ENCODE measurements around the gene CNTNAP5. TPM values are rescaled to one million over a fixed set of nuclear protein-coding genes. Genes with fewer than 3 reads are reported as not detected.

CNTNAP5 gene
- total RNA-seq, 1 experiment from 2014 or later: 0.78 TPM

DNA sequence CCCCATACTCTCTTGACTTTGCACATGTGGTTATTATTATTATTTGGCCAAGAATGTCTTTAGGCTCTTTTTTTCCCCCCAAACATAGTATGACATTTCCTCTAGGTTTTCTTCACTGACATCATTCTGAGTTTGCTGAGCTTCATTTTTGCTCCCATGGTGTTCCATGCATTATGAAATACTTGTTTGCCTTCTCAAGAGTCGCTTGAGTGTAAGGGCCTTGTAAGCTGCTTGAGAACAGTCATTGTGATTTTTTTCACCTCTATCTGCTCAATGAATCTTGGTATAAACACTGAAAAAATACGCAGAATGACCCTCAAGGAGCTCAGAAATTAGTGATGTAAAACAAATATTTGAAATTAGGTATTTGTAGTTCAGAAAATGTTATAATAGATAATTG is 688.9 kb downstream of the CNTNAP5 start:
- no peak overlapping the region for H3K27ac ChIP-seq (ENCODE audit: low read length)
- no peaks in the 10 kb centered on the region for H3K4me1 ChIP-seq (ENCODE audit: low read length)
- no peaks in the 10 kb centered on the region for H3K9me2 ChIP-seq (replicated peaks; ENCODE audit: insufficient read depth, low read length)
- no peak for DNase-seq
- H3K27me3 ChIP-seq (ENCODE audit: low read length): 0 out of 2 replicates have a peak, but pooled peaks cover 2% of the 10 kb centered on the region
- no peak overlapping the region for H3K9ac ChIP-seq (ENCODE audit: low read length)
- H3K4me2 ChIP-seq (ENCODE audit: low read depth, low read length, poor library complexity, severe bottlenecking): no peak overlapping the region
- H3K9me3 ChIP-seq (ENCODE audit: low read length): no peaks in the 10 kb centered on the region
- H2AFZ ChIP-seq (ENCODE audit: low read length): no peak overlapping the region
- H3K4me3 ChIP-seq (ENCODE audit: low read length): no peak overlapping the region
- no peaks in the 10 kb centered on the region for H3K36me3 ChIP-seq (ENCODE audit: insufficient read depth, low read length)
- no peaks in the 10 kb centered on the region for H3K79me2 ChIP-seq (ENCODE audit: low read length)
- H4K20me1 ChIP-seq (ENCODE audit: insufficient read depth, low read depth, low read length): no peaks in the 10 kb centered on the region

DNA sequence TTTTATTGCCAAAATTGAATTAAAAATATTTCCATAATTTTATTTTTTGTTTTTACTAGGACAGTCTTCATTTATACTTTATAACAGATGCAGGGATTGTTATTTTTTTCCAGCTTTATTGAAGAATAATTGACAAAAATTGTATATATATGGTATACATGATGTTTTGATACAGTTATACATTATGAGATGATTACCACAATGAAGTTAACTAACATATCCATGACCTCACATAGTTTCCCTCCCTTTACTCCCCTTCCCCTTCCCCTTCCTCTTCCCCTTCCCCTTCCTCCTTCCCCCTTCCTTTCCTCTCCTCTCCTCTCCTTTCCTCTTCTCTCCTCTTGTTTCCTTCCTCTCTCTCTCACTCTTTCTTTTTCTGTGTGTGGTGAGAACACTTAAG is 700.1 kb downstream of the CNTNAP5 start:
- H3K4me1 ChIP-seq (ENCODE audit: low read length): peaks cover 4% of the 10 kb centered on the region
- no peaks in the 10 kb centered on the region for H3K9me3 ChIP-seq (ENCODE audit: low read length)
- H3K4me3 ChIP-seq (ENCODE audit: low read length): no peak overlapping the region
- no peak for DNase-seq
- no peak overlapping the region for H3K4me2 ChIP-seq (ENCODE audit: low read depth, low read length, poor library complexity, severe bottlenecking)
- H4K20me1 ChIP-seq (ENCODE audit: insufficient read depth, low read depth, low read length): no peaks in the 10 kb centered on the region
- no peaks in the 10 kb centered on the region for H3K79me2 ChIP-seq (ENCODE audit: low read length)
- no peaks in the 10 kb centered on the region for H3K9me2 ChIP-seq (replicated peaks; ENCODE audit: insufficient read depth, low read length)
- no peak overlapping the region for H3K9ac ChIP-seq (ENCODE audit: low read length)
- H2AFZ ChIP-seq (ENCODE audit: low read length): no peak overlapping the region
- H3K27ac ChIP-seq (ENCODE audit: low read length): no peak overlapping the region
- no peaks in the 10 kb centered on the region for H3K27me3 ChIP-seq (ENCODE audit: low read length)
- H3K36me3 ChIP-seq (ENCODE audit: insufficient read depth, low read length): no peaks in the 10 kb centered on the region

DNA sequence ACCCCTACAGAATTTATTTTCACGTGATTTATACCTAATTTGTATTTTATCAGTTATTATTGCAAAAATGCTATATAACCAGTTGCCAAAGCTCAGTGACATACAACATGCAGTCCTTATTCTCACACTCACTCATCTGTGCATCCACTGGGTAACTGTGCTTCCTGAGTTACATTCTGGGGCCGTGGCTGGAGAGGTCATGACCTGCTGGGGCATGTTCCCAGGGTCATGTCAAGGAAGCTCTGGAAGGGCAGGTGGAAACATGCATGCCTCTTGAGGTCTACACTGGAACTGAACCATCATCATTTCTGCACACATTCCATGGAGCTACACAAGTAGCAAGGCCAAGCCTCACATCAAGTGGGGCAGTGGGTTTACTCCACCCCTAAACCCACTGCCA is 715.5 kb downstream of the CNTNAP5 start:
- Histone ChIP-seq H4K20me1 (ENCODE audit: insufficient read depth, low read depth, low read length) (no peaks in the 10 kb centered on the region), H2AFZ (ENCODE audit: low read length) (no peak overlapping the region), H3K4me3 (ENCODE audit: low read length) (no peak overlapping the region), H3K9me2 (replicated peaks; ENCODE audit: insufficient read depth, low read length) (no peaks in the 10 kb centered on the region), H3K36me3 (ENCODE audit: insufficient read depth, low read length) (no peaks in the 10 kb centered on the region), H3K27ac (ENCODE audit: low read length) (no peak overlapping the region), H3K4me2 (ENCODE audit: low read depth, low read length, poor library complexity, severe bottlenecking) (no peak overlapping the region), H3K9me3 (ENCODE audit: low read length) (no peaks in the 10 kb centered on the region), H3K79me2 (ENCODE audit: low read length) (no peaks in the 10 kb centered on the region), H3K27me3 (ENCODE audit: low read length) (no peaks in the 10 kb centered on the region), H3K9ac (ENCODE audit: low read length) (no peak overlapping the region), H3K4me1 (ENCODE audit: low read length) (no peaks in the 10 kb centered on the region)
- no peak for DNase-seq

DNA sequence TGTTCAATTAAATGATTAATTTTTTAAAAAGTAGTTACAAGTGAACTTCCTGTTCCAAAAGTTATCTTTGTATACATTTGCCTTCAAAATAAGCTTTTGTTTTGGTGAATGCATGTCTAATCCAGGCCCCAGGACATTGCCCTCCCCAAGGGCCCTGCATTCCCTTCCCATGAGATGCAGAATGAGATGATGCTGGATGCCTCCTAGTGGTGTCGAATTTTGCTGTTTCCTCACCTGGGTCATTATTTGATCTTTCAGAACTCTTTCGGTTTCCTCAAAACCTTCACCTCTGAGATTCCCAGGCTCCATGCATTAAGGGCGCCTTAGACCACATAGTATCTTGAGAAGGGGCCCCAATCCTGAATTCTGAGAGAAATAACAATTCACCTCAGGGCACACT is 728.8 kb downstream of the CNTNAP5 start:
- Histone ChIP-seq H3K9me3 (ENCODE audit: low read length) (no peaks in the 10 kb centered on the region), H4K20me1 (ENCODE audit: insufficient read depth, low read depth, low read length) (no peaks in the 10 kb centered on the region), H3K4me2 (ENCODE audit: low read depth, low read length, poor library complexity, severe bottlenecking) (no peak overlapping the region), H3K4me1 (ENCODE audit: low read length) (no peaks in the 10 kb centered on the region), H3K36me3 (ENCODE audit: insufficient read depth, low read length) (no peaks in the 10 kb centered on the region), H3K4me3 (ENCODE audit: low read length) (no peak overlapping the region), H3K27ac (ENCODE audit: low read length) (no peak overlapping the region), H3K9ac (ENCODE audit: low read length) (no peak overlapping the region), H3K79me2 (ENCODE audit: low read length) (no peaks in the 10 kb centered on the region), H3K9me2 (replicated peaks; ENCODE audit: insufficient read depth, low read length) (no peaks in the 10 kb centered on the region), H3K27me3 (ENCODE audit: low read length) (no peaks in the 10 kb centered on the region), H2AFZ (ENCODE audit: low read length) (no peak overlapping the region)
- DNase-seq: no peak

DNA sequence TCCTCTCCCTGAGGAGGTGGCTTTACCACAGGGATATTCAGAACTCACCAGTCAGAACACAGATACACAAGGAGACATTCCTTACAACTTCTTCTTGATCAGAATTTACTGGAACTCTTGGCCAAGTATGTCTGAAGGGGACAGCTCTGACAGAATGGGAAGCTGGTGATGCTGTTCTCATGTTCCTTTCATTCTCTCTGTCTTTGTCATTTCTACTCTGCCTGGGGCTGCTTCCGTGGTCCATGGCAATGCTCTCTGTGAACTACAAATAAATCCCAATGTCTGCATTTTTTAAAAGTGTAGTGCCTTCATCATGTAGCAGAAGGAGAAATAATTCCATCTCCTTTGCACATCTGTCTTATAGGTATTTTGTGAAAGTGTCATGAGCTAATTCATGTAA is 730.3 kb downstream of the CNTNAP5 start:
- Histone ChIP-seq H3K4me2 (ENCODE audit: low read depth, low read length, poor library complexity, severe bottlenecking) (no peak overlapping the region), H3K4me1 (ENCODE audit: low read length) (no peaks in the 10 kb centered on the region), H3K9me2 (replicated peaks; ENCODE audit: insufficient read depth, low read length) (no peaks in the 10 kb centered on the region), H3K4me3 (ENCODE audit: low read length) (no peak overlapping the region), H3K9ac (ENCODE audit: low read length) (no peak overlapping the region), H3K27ac (ENCODE audit: low read length) (no peak overlapping the region), H3K79me2 (ENCODE audit: low read length) (no peaks in the 10 kb centered on the region), H3K9me3 (ENCODE audit: low read length) (no peaks in the 10 kb centered on the region), H3K36me3 (ENCODE audit: insufficient read depth, low read length) (no peaks in the 10 kb centered on the region), H4K20me1 (ENCODE audit: insufficient read depth, low read depth, low read length) (no peaks in the 10 kb centered on the region), H3K27me3 (ENCODE audit: low read length) (no peaks in the 10 kb centered on the region), H2AFZ (ENCODE audit: low read length) (no peak overlapping the region)
- no peak for DNase-seq

DNA sequence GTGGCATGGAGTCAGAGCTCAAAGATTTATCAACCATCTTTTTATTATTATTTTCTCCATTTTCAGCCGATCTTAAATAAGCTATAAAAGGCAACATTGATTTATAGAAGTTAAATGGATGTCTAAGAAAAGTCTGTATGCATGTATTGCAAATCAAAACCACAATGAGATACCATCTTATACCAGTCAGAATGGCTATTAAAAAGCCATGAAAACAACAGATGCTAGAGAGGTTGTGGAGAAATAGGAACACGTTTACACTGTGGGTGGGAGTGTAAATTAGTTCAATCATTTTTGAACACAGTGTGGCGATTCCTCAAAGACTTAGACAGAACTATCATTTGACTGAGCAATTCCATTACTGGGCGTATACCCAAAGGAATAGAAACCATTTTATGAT is 731.0 kb downstream of the CNTNAP5 start:
- Histone ChIP-seq H4K20me1 (ENCODE audit: insufficient read depth, low read depth, low read length) (no peaks in the 10 kb centered on the region), H3K4me3 (ENCODE audit: low read length) (no peak overlapping the region), H3K27me3 (ENCODE audit: low read length) (no peaks in the 10 kb centered on the region), H3K9ac (ENCODE audit: low read length) (no peak overlapping the region), H2AFZ (ENCODE audit: low read length) (no peak overlapping the region), H3K4me1 (ENCODE audit: low read length) (no peaks in the 10 kb centered on the region), H3K9me2 (replicated peaks; ENCODE audit: insufficient read depth, low read length) (no peaks in the 10 kb centered on the region), H3K4me2 (ENCODE audit: low read depth, low read length, poor library complexity, severe bottlenecking) (no peak overlapping the region), H3K36me3 (ENCODE audit: insufficient read depth, low read length) (no peaks in the 10 kb centered on the region), H3K79me2 (ENCODE audit: low read length) (no peaks in the 10 kb centered on the region), H3K27ac (ENCODE audit: low read length) (no peak overlapping the region), H3K9me3 (ENCODE audit: low read length) (no peaks in the 10 kb centered on the region)
- no peak for DNase-seq

DNA sequence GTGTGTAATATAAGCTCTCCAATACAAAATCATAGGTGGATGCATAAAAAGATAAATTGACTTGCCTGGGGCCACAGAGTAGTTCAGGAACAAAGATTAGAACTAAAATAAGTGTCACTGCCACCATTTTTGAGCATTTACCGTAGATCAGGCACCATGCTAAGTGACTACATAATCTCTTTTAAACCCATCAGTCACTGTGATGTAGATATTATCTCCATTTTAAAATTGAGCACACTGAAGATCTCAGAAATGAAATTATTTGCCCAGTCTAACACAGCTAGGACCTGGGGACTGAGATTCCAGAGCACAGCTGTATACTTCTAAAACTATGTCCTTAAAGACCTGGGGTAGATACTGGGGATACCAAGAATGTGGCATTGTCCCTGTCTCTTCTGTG is 737.3 kb downstream of the CNTNAP5 start:
- H3K4me1 ChIP-seq (ENCODE audit: low read length): no peaks in the 10 kb centered on the region
- no peak overlapping the region for H3K4me3 ChIP-seq (ENCODE audit: low read length)
- no peaks in the 10 kb centered on the region for H3K9me2 ChIP-seq (replicated peaks; ENCODE audit: insufficient read depth, low read length)
- H3K9me3 ChIP-seq (ENCODE audit: low read length): no peaks in the 10 kb centered on the region
- H3K27me3 ChIP-seq (ENCODE audit: low read length): no peaks in the 10 kb centered on the region
- no peak overlapping the region for H3K9ac ChIP-seq (ENCODE audit: low read length)
- H4K20me1 ChIP-seq (ENCODE audit: insufficient read depth, low read depth, low read length): no peaks in the 10 kb centered on the region
- no peaks in the 10 kb centered on the region for H3K36me3 ChIP-seq (ENCODE audit: insufficient read depth, low read length)
- no peak overlapping the region for H3K4me2 ChIP-seq (ENCODE audit: low read depth, low read length, poor library complexity, severe bottlenecking)
- H3K79me2 ChIP-seq (ENCODE audit: low read length): no peaks in the 10 kb centered on the region
- no peak overlapping the region for H2AFZ ChIP-seq (ENCODE audit: low read length)
- no peak for DNase-seq
- H3K27ac ChIP-seq (ENCODE audit: low read length): no peak overlapping the region

DNA sequence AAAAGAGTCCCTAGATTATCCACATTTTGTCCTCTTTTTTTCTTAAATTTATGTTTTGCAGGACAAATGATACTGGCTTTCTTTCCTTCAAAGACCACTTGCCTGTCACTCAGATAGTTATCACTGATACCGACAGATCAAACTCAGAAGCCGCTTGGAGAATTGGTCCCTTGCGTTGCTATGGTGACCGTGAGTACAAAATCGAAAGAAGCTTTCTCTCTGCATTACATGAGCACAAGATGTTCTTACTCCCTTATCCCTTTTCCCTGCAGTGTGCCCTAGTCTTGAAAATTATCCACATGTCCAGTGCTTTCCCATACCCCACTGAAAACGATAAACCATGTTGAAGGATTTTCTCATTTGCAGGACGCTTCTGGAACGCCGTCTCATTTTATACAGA is 738.5 kb downstream of the CNTNAP5 start:
- H3K4me1 ChIP-seq (ENCODE audit: low read length): no peaks in the 10 kb centered on the region
- H3K4me2 ChIP-seq (ENCODE audit: low read depth, low read length, poor library complexity, severe bottlenecking): no peak overlapping the region
- H2AFZ ChIP-seq (ENCODE audit: low read length): no peak overlapping the region
- H3K4me3 ChIP-seq (ENCODE audit: low read length): no peak overlapping the region
- H3K27ac ChIP-seq (ENCODE audit: low read length): no peak overlapping the region
- H3K79me2 ChIP-seq (ENCODE audit: low read length): no peaks in the 10 kb centered on the region
- DNase-seq: no peak
- no peaks in the 10 kb centered on the region for H3K36me3 ChIP-seq (ENCODE audit: insufficient read depth, low read length)
- no peaks in the 10 kb centered on the region for H3K9me3 ChIP-seq (ENCODE audit: low read length)
- no peak overlapping the region for H3K9ac ChIP-seq (ENCODE audit: low read length)
- H3K27me3 ChIP-seq (ENCODE audit: low read length): no peaks in the 10 kb centered on the region
- H4K20me1 ChIP-seq (ENCODE audit: insufficient read depth, low read depth, low read length): no peaks in the 10 kb centered on the region
- H3K9me2 ChIP-seq (replicated peaks; ENCODE audit: insufficient read depth, low read length): no peaks in the 10 kb centered on the region

DNA sequence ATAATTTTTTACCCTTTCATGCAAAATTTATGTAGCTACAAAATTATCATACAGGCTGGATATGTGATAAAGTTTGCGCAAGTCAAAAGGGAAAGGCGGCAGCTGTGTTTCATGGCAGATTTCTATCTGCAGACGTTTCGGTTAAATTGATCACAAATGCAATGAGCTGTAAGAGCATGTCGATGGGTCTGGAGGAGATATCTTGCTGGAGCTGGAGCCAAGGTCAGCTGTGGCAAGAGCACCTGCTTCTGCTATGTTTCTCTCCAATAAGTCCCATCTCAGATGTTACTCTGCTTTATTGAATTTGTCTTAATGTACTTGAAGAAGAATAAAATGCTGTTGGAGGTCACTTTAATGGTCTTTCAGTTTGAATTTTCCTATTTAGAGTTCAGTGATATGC is 749.7 kb downstream of the CNTNAP5 start:
- H3K9ac ChIP-seq (ENCODE audit: low read length): no peak overlapping the region
- no peak for DNase-seq
- no peaks in the 10 kb centered on the region for H4K20me1 ChIP-seq (ENCODE audit: insufficient read depth, low read depth, low read length)
- H3K36me3 ChIP-seq (ENCODE audit: insufficient read depth, low read length): no peaks in the 10 kb centered on the region
- no peak overlapping the region for H3K4me3 ChIP-seq (ENCODE audit: low read length)
- 0 out of 2 replicates have a peak, but pooled peaks cover 4% of the 10 kb centered on the region for H3K9me2 ChIP-seq (replicated peaks; ENCODE audit: insufficient read depth, low read length)
- H3K79me2 ChIP-seq (ENCODE audit: low read length): no peaks in the 10 kb centered on the region
- H3K4me1 ChIP-seq (ENCODE audit: low read length): no peaks in the 10 kb centered on the region
- no peaks in the 10 kb centered on the region for H3K9me3 ChIP-seq (ENCODE audit: low read length)
- no peak overlapping the region for H2AFZ ChIP-seq (ENCODE audit: low read length)
- no peak overlapping the region for H3K4me2 ChIP-seq (ENCODE audit: low read depth, low read length, poor library complexity, severe bottlenecking)
- H3K27me3 ChIP-seq (ENCODE audit: low read length): no peaks in the 10 kb centered on the region
- no peak overlapping the region for H3K27ac ChIP-seq (ENCODE audit: low read length)
